ENCODE measurements around the gene DLG5.

- TF ChIP-seq CTCF (IDR thresholded peaks at IDR 0.05) (no peak), REST (IDR thresholded peaks at IDR 0.05) (no peak), POLR2A (IDR thresholded peaks at IDR 0.05; ENCODE audit: low read length) (no peak), EP300 (IDR thresholded peaks at IDR 0.05) (no peak), HEYL (CRISPR knock-in tag; IDR thresholded peaks at IDR 0.05) (no peak), HDAC2 (IDR thresholded peaks at IDR 0.05) (no peak), MAX (IDR thresholded peaks at IDR 0.05) (no peak), PBX3 (IDR thresholded peaks at IDR 0.05) (no peak), RFX5 (IDR thresholded peaks at IDR 0.05) (no peak), BCL3 (IDR thresholded peaks at IDR 0.05) (no peak)
Measured at GRCh38 chr10:77771851-77772250, 154.7 kb downstream of the DLG5 start.

Data from A549 (cell line).